Measurements from ENCODE around the gene GNB1L.

Gene GNB1L

GRCh38 chr22:19823191-19823901 lies 31.3 kb downstream of the GNB1L start:
- no peak for DNase-seq
- Histone ChIP-seq H3K36me3 (ENCODE audit: control insufficient read depth, insufficient read depth, low read length) (no peaks in the 10 kb centered on the region), H3K4me3 (ENCODE audit: insufficient read depth, low read depth, low read length, poor library complexity, severe bottlenecking) (no peak overlapping the region), H3K27ac (ENCODE audit: insufficient read depth, low read length, poor library complexity, severe bottlenecking) (no peak overlapping the region), H3K9me3 (ENCODE audit: control insufficient read depth, low read length) (no peaks in the 10 kb centered on the region), H3K4me1 (ENCODE audit: control insufficient read depth, insufficient read depth, low read length, poor library complexity, severe bottlenecking) (no peaks in the 10 kb centered on the region), H3K27me3 (replicated peaks; ENCODE audit: control insufficient read depth, insufficient read depth, low read length, poor library complexity, severe bottlenecking) (no peaks in the 10 kb centered on the region)

DNA sequence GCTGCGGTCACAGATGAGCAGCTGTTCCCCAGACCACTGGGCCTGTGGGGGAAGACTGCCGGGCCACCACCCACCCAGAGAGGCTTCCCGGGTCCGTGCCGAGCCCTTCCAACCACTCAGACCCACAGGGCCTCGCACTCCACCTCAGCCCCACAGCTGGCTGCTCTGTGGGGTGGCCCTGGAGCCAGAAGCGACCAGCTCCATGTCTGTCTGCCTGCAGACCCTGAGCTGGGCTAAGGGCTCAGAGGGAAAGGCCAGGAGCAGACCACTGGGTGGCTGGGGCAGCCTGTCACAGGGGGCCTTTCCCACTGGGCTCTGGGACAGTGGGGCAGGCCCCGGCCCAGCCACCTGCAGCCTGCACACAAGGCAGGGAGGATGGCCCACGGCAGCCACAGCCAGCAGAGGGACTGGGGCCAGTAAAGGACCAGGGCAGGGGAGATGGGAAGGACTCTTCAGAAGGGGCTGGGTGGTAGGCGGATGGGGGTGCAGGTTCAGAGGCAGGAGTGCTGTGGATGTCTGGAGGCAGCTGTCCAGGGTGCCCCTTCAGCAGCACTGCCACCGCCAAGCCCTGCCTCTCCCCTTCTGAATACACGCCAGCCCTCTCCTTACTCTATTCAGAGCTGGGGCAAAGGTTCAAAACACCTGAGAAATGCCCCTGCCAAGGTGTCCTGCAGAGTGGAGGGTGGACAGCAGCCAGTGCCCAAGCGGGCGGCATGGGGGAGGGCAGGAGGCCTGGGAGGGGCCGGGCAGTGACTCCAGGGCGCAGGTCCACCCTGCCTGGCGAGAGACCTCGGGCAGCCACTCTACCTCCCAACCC lies 32.2 kb downstream of the GNB1L start:
- no peaks in the 10 kb centered on the region for H3K36me3 ChIP-seq (ENCODE audit: control insufficient read depth, insufficient read depth, low read length)
- no peak overlapping the region for H3K4me3 ChIP-seq (ENCODE audit: insufficient read depth, low read depth, low read length, poor library complexity, severe bottlenecking)
- DNase-seq = no peak
- H3K4me1 ChIP-seq (ENCODE audit: control insufficient read depth, insufficient read depth, low read length, poor library complexity, severe bottlenecking) = no peaks in the 10 kb centered on the region
- H3K27ac ChIP-seq (ENCODE audit: insufficient read depth, low read length, poor library complexity, severe bottlenecking) = no peak overlapping the region
- no peaks in the 10 kb centered on the region for H3K9me3 ChIP-seq (ENCODE audit: control insufficient read depth, low read length)
- H3K27me3 ChIP-seq (replicated peaks; ENCODE audit: control insufficient read depth, insufficient read depth, low read length, poor library complexity, severe bottlenecking) = no peaks in the 10 kb centered on the region

DNA sequence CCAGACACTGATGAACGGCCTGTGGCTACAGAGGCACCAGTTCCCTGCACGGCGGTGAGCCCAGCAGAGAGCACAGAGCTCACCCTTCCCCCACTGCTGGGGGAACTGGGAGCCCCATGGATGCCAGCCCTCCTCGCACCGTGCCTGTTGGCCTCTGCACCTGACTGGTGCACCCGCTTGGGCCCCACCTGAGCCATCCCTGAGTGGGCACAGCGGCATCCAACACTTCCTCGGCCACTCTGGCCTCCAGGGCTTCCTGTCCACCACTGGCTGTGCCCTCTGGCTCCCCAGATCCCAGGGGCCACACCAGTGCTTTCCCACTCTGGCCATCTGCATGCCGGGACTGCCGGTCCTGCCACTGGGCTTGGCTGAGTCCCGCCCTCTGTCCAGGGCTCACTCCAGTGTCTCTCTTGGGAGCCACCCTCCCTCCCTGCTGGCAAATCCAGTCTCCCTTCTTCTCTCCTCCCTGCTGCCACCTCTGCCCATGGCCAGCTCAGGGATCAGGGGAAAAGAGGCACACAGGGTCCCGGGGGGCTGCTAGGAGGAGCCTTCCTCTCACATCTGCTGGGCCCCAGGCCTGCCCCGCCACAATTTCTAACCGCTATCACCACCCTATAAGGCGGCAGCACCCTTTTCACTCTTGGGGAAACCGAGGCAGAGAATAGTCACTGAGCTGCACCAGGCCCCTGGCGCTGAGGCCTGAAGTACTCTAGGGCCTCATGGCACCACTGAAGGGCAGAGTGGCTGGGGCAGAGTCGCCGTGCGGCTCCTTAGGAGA lies 33.0 kb downstream of the GNB1L start:
- no peaks in the 10 kb centered on the region for H3K9me3 ChIP-seq (ENCODE audit: control insufficient read depth, low read length)
- H3K27ac ChIP-seq (ENCODE audit: insufficient read depth, low read length, poor library complexity, severe bottlenecking) = no peak overlapping the region
- H3K36me3 ChIP-seq (ENCODE audit: control insufficient read depth, insufficient read depth, low read length) = no peaks in the 10 kb centered on the region
- H3K4me1 ChIP-seq (ENCODE audit: control insufficient read depth, insufficient read depth, low read length, poor library complexity, severe bottlenecking) = no peaks in the 10 kb centered on the region
- H3K27me3 ChIP-seq (replicated peaks; ENCODE audit: control insufficient read depth, insufficient read depth, low read length, poor library complexity, severe bottlenecking) = no peaks in the 10 kb centered on the region
- no peak overlapping the region for H3K4me3 ChIP-seq (ENCODE audit: insufficient read depth, low read depth, low read length, poor library complexity, severe bottlenecking)
- DNase-seq = no peak

- Histone ChIP-seq H3K27ac (ENCODE audit: insufficient read depth, low read length, poor library complexity, severe bottlenecking) (no peak overlapping the region), H3K4me1 (ENCODE audit: control insufficient read depth, insufficient read depth, low read length, poor library complexity, severe bottlenecking) (no peaks in the 10 kb centered on the region), H3K36me3 (ENCODE audit: control insufficient read depth, insufficient read depth, low read length) (no peaks in the 10 kb centered on the region), H3K27me3 (replicated peaks; ENCODE audit: control insufficient read depth, insufficient read depth, low read length, poor library complexity, severe bottlenecking) (no peaks in the 10 kb centered on the region), H3K4me3 (ENCODE audit: insufficient read depth, low read depth, low read length, poor library complexity, severe bottlenecking) (no peak overlapping the region), H3K9me3 (ENCODE audit: control insufficient read depth, low read length) (no peaks in the 10 kb centered on the region)
- no peak for DNase-seq
Measured at GRCh38 chr22:19820880-19821522, 33.7 kb downstream of the GNB1L start.

GRCh38 chr22:19819911-19820879 lies 34.5 kb downstream of the GNB1L start:
- Histone ChIP-seq H3K36me3 (ENCODE audit: control insufficient read depth, insufficient read depth, low read length) (no peaks in the 10 kb centered on the region), H3K4me1 (ENCODE audit: control insufficient read depth, insufficient read depth, low read length, poor library complexity, severe bottlenecking) (no peaks in the 10 kb centered on the region), H3K4me3 (ENCODE audit: insufficient read depth, low read depth, low read length, poor library complexity, severe bottlenecking) (no peak overlapping the region), H3K9me3 (ENCODE audit: control insufficient read depth, low read length) (no peaks in the 10 kb centered on the region), H3K27ac (ENCODE audit: insufficient read depth, low read length, poor library complexity, severe bottlenecking) (no peak overlapping the region), H3K27me3 (replicated peaks; ENCODE audit: control insufficient read depth, insufficient read depth, low read length, poor library complexity, severe bottlenecking) (no peaks in the 10 kb centered on the region)
- DNase-seq = no peak

DNA sequence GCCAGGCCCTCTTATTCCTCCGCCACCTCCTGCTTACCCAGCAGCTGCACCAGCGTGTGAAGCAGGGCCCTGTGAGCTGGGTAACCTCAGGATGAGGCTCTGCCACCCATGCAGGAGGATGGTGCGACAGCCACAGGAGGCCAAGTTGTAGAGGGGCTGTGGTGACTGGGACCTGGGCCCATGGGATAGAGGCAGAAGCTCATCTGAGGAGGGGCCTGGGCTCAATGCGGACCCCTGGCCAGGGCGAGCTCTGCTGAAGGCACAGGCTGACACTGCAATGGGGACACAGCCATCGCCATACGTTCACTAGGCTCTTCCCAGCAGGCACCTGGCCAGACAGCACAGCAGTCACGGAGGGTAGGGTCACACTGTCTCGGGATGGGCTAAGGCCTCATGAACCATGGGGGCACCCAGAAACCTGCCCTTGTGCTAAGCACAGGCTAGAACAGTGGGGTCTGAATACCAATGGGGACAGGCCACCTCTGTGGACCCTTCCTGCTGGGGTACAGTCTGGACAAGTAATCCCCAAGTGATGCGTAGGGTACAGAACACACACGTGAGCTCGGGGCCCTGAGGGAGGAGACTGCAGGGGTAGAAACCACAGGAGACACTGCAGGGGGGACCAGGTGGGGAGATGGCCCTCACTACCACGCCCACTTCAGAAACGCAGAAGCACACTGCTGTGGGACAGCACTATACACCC lies 35.3 kb downstream of the GNB1L start:
- no peak overlapping the region for H3K27ac ChIP-seq (ENCODE audit: insufficient read depth, low read length, poor library complexity, severe bottlenecking)
- no peaks in the 10 kb centered on the region for H3K9me3 ChIP-seq (ENCODE audit: control insufficient read depth, low read length)
- no peak overlapping the region for H3K4me3 ChIP-seq (ENCODE audit: insufficient read depth, low read depth, low read length, poor library complexity, severe bottlenecking)
- no peaks in the 10 kb centered on the region for H3K36me3 ChIP-seq (ENCODE audit: control insufficient read depth, insufficient read depth, low read length)
- H3K4me1 ChIP-seq (ENCODE audit: control insufficient read depth, insufficient read depth, low read length, poor library complexity, severe bottlenecking) = no peaks in the 10 kb centered on the region
- no peak for DNase-seq
- H3K27me3 ChIP-seq (replicated peaks; ENCODE audit: control insufficient read depth, insufficient read depth, low read length, poor library complexity, severe bottlenecking) = no peaks in the 10 kb centered on the region

DNA sequence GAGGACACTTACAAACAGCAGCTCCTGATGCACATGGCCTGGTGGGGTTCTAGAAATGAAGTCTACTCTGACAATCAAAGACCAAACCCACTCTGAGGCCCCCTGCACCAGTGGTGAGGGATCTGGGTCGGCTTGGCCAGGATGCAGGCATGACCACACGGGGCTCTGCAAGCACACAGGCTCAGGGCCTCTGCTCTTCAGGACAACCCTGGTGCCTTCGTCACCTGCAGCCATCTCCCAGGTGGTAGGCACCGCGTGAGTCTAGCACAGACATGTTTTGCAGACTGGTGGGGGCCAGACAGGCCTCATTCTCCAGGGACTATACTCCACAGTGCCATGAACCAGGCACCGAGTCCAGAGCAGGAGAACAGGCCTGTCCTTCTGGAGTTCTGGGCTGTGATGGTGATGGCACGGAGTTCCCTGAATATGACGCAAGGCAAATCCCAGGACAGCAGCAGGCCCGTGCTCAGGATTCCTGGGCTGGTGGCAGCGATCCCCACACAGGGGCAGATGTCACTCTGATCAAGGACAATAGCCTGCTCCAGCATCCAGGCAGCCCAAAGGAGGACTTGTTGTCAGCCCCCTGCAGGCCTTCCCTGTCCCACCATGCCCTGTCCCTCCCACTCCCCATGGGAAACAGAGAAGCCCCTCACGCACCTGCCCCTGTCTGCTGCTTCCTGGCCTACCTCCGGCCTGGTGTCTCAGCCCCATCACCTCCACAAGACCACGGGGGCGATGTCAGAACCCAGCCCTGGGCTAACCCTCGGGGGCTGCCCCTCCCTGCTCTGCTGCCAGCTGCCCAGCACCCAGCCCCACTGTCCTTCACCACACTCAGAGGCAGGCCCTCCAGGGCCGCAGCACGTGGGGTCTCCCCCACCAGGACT lies 36.1 kb downstream of the GNB1L start:
- Histone ChIP-seq H3K4me3 (ENCODE audit: insufficient read depth, low read depth, low read length, poor library complexity, severe bottlenecking) (no peak overlapping the region), H3K36me3 (ENCODE audit: control insufficient read depth, insufficient read depth, low read length) (no peaks in the 10 kb centered on the region)
- no peak for DNase-seq

DNA sequence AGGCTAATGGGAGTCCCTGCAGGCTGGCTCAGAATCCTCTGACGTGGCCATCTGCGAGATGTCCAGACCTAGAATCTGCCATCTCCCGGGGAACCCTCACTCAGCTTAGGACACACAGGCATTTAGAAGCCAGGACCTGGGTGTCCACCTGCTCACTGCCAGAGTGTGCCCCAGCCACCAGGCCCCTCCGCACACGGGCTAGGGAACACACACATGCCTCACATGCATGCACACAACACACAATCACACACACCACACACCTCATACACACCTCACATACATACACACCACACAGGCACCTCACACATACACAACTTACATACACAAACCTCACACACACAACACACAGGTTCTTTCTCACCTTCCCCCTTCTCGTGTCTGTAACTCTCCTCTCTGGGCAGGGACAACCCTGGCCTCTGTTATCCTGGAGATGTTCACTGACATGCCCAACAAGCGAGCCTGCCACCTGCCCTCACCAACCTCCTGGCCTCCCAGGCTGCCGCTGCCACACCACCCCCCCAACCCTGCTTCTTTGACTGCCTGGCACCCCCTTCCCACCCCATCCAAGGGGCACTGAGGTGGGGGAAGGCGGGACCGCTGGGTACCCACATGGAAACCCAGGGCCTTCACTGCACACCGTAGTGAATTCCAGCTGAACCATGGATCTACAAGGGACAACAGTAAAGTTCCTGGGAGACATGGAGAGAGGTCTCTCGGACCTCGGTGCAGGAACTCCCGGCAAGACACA lies 38.1 kb downstream of the GNB1L start:
- no peak for DNase-seq
- Histone ChIP-seq H3K4me1 (ENCODE audit: control insufficient read depth, insufficient read depth, low read length, poor library complexity, severe bottlenecking) (no peaks in the 10 kb centered on the region), H3K9me3 (ENCODE audit: control insufficient read depth, low read length) (no peaks in the 10 kb centered on the region), H3K27me3 (replicated peaks; ENCODE audit: control insufficient read depth, insufficient read depth, low read length, poor library complexity, severe bottlenecking) (no peaks in the 10 kb centered on the region), H3K4me3 (ENCODE audit: insufficient read depth, low read depth, low read length, poor library complexity, severe bottlenecking) (no peak overlapping the region), H3K36me3 (ENCODE audit: control insufficient read depth, insufficient read depth, low read length) (no peaks in the 10 kb centered on the region), H3K27ac (ENCODE audit: insufficient read depth, low read length, poor library complexity, severe bottlenecking) (no peak overlapping the region)

More for the DNA sequence above, 36.1 kb downstream of the GNB1L start:
- Histone ChIP-seq H3K27me3 (replicated peaks; ENCODE audit: control insufficient read depth, insufficient read depth, low read length, poor library complexity, severe bottlenecking) (no peaks in the 10 kb centered on the region), H3K9me3 (ENCODE audit: control insufficient read depth, low read length) (no peaks in the 10 kb centered on the region), H3K4me1 (ENCODE audit: control insufficient read depth, insufficient read depth, low read length, poor library complexity, severe bottlenecking) (no peaks in the 10 kb centered on the region), H3K27ac (ENCODE audit: insufficient read depth, low read length, poor library complexity, severe bottlenecking) (no peak overlapping the region)

Measured in effector memory CD4-positive, alpha-beta T cell (primary cell).